Loucy (cell line): ENCODE results near the gene DNAJC24.

Experiments
- EZH2phosphoT487 ChIP-seq: fragments of 200-600 bp; IDR thresholded peaks from 2 replicates; pipeline ENCODE4 v1.6.1; 2018; ENCODE audit warnings: antibody characterized with exemption, mild to moderate bottlenecking, moderate library complexity, borderline replicate concordance
- TF ChIP-seq, protein P1 (sequence below): fragments of 200-600 bp; sonication (generic); conservative IDR thresholded peaks from 2 replicates; pipeline ENCODE4 v1.5.1; 2014; ENCODE audit warnings: mild to moderate bottlenecking, antibody characterized with exemption, low read length

DNA sequence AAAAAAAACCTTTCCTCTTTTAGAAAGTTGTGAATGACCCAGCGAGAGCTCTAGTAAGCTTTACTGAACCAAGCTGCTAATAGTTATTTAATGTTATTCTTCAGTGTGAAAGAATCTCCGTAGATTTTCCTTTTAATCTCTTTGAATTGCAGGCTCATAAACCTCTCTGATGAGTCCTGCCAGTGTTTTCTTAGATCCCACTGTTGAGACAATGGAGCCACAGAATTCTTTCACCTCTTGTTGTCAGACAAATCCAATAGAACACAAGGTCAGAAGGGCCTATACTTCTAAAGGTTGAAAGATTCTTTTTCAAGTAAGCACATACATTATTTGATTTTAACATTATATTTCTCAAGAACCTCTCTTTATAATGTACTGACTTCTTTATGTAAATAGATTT is 52.2 kb downstream of the DNAJC24 start:
- TF ChIP-seq EZH2phosphoT487 = no peak
- TF ChIP-seq, protein P1, sequence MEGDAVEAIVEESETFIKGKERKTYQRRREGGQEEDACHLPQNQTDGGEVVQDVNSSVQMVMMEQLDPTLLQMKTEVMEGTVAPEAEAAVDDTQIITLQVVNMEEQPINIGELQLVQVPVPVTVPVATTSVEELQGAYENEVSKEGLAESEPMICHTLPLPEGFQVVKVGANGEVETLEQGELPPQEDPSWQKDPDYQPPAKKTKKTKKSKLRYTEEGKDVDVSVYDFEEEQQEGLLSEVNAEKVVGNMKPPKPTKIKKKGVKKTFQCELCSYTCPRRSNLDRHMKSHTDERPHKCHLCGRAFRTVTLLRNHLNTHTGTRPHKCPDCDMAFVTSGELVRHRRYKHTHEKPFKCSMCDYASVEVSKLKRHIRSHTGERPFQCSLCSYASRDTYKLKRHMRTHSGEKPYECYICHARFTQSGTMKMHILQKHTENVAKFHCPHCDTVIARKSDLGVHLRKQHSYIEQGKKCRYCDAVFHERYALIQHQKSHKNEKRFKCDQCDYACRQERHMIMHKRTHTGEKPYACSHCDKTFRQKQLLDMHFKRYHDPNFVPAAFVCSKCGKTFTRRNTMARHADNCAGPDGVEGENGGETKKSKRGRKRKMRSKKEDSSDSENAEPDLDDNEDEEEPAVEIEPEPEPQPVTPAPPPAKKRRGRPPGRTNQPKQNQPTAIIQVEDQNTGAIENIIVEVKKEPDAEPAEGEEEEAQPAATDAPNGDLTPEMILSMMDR = no peak
